GM19035 (cell line): Measurements from ENCODE around the gene PRKCD.

ENCODE experiments used
- ATAC-seq: cut with Tn5 transposase; IDR thresholded peaks from one replicate; pipeline ENCODE4 v1.9.1; 2021; ENCODE audit not compliant: unreplicated experiment

The PRKCD gene

DNA sequence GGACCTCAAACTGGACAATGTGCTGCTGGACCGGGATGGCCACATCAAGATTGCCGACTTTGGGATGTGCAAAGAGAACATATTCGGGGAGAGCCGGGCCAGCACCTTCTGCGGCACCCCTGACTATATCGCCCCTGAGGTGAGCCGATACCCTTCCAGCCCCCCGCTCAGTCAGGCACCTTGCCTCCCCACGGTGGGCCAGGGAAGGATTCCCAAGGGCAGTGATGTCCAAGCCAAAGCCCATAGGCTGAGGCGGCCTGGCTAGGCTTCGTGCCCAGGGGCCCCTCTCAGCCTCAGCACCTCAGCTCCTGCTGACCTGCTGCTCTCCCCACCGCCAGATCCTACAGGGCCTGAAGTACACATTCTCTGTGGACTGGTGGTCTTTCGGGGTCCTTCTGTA, 27.7 kb downstream of the PRKCD start:
- ATAC-seq = no peak

DNA sequence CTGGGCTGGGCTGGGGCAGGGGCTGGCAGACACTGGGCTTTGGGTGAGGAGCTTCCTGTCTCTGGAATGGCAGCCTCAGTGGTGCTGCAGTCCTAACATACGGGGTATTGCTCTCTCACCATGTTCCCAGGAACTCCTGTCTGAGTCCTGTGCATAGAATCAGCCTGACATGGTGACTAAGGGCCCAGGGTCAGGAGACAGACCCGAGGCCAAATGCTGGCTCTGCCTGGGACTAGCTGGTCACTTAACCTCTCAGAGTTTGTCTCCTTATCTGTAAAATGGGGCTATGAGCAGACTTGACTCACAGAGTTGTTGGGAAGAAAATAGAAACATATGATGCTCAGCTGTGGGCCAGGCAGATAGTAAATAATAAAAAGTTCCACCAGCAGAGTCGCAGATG, 28.3 kb downstream of the PRKCD start:
- ATAC-seq = no peak

DNA sequence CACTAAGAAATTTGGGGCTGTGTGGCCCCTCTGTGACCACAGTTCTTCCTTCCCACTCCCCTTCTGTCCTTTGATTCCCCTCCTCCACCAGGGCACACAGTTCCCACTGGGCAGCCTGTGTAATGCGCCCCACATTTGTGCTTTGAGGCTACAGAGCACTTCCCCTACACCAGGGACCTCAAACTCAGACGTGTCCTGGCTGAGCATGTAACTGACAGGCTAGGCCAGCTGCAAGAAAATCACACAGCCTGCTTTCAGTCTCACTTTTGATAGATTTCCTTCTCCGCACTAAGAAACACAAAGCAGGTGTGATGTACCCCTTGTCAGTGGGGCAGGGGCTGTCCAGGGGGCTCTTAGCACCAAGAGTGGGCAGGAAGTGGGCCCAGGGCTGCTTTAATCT, 29.6 kb downstream of the PRKCD start:
- ATAC-seq = peak; percentile 49

DNA sequence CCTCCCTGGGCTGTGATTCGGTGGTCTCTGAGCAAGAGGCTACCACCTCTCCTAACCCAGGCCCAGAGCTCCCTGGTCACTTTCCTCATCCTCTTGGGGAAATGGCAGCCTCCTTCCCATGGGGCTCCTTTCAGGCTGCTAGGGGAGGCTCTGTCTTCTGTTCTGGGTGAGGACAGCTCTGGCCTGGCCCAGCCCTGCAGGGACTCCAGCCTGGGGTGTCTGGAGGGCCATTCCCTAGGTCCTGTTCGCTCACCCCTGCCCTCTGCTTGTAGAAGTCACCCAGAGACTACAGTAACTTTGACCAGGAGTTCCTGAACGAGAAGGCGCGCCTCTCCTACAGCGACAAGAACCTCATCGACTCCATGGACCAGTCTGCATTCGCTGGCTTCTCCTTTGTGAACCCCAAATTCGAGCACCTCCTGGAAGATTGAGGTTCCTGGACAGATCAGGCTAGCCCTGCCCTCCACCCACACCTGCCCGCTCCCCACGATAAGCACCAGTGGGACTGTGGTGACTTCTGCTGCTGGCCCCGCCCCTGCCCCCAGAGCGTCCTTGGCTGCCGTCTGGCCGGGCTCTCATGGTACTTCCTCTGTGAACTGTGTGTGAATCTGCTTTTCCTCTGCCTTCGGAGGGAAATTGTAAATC, 30.9 kb downstream of the PRKCD start:
- ATAC-seq = no peak

DNA sequence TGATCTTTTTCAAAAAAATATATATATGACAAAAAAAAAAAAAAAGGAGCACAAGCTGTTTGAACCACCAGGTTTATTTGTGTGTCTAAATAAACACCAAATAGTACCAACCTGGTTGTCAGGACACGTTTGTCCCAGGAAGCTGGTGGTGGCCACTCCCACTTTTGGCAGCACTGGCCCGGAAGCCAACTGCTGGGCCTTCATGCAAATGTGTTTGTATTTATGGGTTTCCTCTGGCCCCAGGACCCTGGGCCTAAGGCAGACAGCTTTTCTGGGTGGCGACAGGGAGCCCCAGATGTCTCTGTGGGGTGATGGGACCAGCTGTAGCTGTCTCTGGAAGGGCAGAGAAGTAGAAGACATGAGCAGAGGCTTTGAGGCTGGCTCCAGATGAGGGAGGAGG, 31.6 kb downstream of the PRKCD start:
- ATAC-seq = no peak

DNA sequence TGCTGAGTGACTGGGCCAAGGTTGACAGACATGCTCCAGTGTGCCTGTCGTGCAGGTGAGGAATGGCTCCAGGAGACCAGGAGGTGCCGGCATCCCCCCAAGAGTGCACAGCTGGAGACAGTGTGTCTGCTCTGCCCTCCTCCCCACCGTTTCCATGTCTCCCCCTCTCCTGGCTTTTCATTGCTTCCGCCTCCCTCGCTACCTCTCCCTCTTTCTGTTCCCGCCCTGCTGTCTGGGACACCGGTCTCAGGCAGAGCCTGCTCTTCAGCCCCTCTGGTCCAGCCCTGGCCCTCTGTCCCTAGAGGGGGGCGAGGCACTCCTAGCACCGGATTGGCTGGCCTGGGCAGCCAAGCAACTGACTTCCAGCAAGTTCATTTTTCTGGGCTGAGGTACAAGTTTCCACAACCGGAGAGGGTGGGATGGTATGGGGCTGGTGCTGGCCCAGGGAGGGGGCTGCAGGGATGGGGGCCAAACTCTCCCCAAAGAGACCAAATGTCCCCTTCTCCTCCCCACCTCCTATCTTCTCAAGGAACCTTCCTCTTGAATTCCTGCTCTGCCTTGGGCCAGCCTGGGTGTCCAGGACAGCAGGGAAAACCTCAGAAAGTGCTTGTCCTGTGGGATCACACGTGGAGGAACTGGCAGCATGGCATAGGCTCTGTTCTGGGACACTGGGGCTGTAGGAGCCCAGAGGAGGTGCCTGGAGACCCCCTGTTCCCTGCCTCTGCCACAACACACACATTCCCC, 32.6 kb downstream of the PRKCD start:
- no peak for ATAC-seq

DNA sequence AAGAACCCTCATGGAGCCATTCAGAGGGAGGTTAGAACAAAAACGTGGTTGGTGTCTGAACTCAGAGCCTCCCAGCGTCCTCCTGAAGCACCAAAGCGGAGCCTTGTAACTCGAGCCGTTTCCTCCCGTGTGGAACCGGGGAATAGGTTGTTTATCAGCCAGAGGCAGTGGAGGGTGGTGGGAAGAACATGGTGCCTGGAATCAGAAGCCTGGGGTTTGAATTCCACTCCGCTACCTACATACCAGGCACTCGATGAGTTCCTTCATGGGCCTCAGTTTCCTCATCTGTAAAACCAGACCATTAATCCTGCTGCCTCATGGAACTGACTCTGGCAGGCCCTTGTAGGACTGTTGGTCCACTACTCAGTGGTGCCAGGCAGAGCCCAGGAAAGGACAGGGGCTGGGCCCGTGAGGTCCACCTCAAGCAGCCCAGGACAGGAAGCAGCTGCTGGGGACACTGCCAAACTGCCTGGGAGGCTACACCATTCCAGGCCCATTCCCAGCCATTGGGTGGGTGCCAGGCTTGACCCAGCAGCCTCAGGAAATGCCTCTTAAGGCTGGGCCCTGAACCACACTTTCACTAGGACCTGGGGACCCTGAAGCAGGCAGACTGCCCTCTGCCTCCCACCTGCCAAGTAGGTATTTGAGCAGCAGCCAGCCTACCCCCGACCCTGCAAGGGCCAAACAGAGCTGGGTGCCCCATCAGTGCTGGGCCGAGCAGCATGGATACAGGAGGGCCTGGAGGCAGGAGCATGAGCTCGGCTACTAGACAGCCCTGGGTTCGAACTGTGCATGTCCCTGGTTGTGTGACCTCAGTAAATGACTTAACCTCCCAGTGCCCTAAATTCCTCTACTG, 33.4 kb downstream of the PRKCD start:
- ATAC-seq = no peak

DNA sequence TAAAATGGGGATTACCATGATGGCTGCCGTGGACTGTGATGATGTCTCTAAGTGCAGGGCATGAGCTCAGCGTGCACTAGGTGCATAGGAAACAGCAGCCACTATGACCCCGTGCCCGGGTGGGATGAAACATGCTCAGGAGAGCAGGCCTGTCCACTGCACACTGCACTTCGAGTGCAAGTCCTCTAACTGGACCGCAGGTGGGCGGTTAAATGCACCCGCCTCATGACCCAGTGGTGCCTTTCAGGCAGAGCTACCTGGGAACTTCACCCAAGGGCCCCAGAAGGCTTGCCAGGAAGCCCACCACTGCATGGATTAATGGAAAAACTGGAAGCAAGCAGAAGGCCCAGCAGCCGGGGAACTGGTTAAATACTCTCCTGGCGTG, 34.0 kb downstream of the PRKCD start:
- ATAC-seq = no peak

DNA sequence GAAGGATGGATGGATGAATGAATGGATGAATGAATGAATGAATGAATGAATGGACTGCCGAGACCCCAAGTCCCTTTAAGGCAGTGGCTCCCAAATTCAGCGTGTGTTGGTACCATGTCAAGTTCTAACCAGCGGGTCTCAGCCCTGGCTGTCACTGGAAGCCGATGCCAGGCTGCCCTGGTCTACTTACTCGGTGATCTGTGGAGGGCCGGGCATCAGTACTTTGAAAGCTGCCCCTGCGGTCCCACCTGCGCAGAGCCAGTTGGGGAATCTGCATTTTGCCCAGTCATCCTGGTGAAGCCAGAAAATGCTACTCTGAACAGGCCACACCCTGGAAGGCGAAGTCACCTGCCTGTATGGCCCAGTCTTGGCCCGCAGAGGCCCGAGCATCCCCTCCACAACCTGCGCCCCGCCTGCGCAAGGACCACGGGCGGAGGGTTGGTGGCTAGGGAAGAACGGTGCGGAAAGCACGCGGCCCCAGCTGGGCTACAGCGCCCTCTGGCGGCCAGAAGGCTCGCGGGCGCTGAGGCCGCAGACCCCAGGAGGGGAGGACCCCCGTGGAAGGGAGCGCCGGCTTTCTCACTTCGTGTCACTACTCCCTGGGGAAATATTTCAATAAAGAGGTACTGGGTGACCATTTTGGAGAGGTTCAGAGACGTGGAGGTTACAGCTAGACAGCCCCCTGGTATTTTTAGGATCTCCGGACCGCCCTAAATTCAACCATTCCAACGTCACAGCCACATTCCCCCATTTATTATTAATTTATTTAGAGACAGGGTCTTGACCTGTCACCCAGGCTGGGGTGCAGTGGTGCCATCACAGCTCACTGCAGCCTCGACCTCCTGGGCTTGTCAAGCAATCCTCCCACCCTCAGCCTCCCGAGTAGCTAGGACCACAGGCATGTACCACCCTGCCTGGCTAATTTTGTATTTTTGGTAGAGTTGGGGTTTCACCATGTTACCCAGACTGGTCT, 34.9 kb downstream of the PRKCD start:
- ATAC-seq = no peak

DNA sequence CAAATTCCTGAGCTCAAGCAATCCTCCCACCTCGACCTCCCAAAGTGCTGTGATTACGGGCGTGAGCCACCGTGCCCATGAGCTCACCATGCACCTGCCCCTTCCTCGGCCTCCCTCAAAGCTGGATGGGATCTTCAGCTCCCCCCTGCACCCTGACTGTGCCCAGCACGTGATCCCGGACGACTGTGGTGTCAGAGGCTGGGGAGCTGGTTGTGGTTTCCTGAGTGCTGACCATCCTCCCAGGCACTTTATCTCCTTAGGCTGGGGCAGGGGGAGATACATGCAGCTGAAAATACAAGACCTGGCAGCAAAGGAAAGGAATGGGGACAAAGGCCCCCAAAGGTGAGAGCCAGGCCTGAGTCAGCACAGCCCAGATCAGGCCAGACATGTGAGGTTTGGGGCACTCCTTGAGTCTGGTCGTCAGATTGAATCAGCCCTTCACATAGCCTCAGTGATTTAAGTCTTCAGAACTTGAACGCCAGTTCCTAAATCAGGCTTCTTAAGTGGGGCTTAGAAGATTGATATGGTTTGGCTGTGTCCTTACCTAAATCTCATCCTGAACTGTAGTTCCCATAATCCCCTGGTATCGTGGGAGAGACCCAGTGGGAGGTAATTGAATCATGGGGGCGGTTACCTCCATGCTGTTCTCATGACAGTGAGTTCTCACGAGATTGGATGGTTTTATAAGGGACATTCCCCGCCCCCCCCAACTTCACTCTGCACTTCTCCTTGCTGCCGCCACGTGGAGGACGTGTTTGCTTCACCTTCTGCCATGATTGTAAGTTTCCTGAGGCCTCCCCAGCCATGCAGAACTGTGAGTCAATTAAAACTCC, 35.8 kb downstream of the PRKCD start:
- peak; percentile 41 for ATAC-seq

DNA sequence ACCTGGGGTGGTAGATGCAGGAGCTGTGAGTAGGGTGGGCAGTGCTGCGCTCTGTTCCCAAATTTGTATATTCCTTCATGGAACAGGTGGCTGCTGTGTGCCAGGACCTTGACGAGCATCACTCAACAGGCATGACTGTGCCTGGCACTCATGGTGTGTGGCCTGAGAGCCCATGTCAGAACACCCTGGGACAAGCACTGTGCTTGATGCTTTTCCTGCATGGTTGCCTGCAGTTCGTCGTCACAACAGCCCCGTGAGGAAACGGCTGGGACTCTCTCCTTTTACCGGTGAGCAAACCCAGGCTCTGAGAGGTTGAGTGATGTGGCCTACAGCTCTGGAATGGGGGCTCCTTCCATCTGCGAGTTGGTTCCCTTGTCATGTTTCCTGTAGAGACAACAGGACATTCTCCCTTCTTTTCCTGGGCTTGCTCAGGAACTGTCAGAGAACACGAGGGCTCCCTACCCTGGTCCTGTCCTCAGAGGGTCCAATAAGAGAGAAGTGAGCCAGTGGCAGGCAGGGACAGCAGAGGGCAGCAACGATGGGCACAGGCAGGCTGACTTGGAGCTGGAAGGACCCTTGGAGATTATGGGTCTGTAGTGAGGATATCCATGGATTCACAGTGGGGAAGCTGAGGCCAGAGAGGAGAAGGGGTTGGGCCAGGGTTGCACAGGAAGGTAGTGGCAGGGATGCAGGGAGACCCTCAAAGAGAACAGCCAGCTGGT, 37.4 kb downstream of the PRKCD start:
- no peak for ATAC-seq

DNA sequence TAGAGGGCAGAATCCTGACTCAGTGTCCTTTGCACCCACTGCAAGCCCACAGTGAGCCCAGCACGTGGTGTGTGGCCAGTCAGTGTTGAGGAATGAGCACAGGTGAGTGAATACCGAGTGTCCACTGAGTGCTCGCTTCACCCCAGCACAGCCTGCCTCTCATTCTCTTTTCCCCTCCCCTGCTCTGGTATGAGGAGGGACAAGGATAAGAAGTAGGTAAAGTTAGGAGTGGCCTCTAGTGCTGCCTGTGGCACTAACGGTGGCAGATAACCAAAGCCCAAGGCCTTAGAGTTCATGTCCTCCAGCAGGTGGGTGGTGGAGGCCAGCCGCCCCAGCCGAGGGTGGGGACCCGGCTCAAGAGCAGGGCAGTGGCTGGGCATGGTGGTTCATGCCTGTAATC, 38.0 kb downstream of the PRKCD start:
- no peak for ATAC-seq

DNA sequence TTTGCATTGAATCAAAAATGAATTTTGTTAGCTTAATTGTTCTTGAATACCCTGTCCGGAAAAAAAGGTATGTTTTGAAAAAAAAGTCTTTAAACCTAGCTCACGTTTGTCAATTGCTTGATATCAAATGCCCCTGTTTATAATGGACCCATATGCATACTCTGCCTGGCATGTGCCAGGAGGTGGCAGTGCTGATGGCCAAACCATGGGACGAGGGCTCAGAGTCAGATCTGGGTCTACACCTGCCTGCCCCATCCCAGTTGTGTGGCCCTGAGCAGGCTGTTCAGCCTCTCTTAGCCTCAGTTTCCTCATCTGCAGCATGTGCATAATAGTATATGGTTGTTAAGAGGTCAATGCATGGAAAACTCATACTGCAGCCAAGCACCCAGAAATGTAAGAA, 38.8 kb downstream of the PRKCD start:
- no peak for ATAC-seq

DNA sequence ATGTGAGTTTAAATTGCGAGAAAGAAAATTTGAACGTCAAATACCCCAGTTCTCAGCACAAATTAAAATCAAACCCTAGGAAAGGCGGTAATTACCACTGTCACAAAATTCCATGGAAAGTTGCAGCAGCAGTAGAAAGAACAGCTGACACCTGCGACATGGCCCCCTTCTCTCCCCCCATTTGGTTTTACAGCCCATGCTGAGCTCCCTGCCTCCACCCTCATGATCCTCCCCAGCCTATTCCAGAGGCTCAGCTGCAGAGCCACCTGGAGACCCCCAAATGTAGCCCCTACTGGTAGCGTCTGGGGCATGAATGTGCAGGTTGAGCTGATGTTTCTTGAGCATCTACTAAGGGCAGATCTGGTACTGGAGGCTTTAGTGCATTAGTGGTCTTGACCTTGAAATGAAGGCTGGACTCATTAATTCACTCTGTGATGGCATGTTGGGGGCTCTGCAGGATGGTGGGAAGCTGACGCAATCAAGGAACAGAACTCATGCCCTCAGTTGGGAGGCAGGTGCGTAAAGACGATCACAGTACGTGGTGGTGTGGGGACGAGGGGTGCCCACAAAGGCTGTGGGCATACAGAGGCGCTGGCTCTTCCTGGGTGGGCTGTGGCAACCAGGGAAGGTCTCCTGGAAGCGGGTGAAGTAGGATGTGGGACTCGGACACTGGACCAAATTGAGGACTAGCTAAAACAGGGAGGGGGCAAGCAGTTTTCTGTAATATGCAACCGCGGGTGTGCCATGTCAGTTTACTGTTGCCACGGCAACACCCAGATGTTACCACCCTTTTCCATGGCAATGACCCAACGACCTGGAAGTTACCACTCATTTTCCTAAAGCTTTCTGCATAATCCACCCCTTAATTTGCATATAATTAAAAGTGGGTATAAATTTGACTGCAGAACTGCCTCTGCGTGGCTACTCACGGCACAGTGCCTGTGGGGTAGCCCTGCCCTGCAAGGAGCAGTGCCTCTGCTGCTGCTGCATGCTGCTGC, 39.8 kb downstream of the PRKCD start:
- no peak for ATAC-seq

DNA sequence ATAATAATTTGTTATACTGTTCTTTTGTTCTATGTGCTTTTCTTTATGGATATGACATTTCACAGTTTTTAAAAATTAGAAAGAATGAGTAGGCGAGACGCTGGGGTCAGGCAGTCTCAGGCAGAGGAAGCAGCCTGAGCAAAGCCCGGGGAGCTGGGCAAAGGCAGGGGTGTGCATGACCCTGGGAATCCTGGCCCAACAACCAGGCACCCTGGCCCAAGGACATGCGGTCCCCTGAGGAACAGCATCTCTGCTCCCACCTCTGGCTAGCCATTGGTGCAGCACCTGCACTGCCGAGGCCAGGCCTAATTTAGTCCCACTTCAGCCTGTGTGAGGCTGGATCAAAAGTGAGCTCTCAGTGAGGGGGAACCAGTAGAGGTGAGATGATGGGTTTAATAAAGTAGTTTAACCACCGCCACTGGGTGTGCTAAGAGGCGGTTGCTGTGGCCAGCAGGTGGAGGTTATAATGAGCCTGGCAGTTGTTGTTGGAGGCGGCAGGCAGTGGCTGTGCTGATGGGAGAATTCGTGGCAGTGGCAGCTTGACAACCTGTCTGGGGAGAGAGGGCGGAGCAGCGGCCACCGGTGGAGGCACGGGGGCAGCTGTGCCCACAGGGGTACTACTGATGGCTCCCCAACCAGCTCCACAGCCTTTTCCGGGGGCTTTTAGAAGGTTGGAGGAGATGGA, 41.5 kb downstream of the PRKCD start:
- ATAC-seq = no peak

DNA sequence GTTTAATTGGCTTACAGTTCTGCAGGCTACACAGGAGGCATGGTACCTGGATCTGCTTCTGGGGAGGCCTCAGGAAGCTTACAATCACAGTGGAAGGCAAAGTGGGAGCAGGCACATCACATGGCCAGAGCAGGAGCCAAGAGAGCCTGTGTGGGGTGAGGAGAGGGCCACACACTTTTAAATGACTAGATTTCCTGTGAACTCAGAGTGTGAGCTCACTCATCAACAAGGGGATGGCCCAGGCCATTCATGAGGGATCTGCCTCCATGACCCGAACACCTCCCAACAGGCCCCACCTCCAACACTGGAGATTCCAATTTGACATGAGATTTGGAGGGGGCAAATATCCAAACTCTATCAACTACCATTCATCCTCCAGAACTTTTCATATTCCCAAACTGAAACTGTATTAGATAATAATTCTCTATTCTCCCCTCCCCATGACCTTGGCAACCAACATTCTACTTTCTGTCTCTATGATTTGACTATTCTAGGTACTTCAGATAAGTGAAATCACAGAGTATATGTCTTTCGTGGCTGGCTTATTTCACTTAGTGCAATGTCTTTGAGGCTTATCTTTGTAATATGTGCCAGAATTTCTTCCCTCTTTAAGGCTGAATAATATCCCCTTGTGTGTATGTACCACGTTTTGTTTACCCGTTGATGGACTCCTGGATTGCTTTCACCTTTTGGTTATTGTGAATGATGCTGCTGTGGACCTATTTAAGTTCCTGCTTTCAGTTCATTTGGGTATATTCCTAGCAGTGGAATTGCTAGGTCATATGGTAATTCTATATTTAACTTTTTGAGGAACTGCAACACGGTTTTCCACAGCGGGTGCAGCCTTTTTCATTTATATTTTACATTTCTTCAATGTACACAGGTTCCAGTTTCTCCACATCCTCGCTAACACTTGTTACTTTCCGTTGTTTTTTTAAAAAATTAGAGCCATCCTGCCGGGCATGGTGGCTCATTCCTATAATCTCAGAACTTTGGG, 51.0 kb downstream of the PRKCD start:
- ATAC-seq = no peak
